GM19351 (cell line): Measurements from ENCODE around the gene SRGAP1.
"Not testable (repeated sequence)": the region's sequence is repeated elsewhere in the genome, so short reads cannot be mapped to it uniquely, and the experiment has no call there.

ENCODE experiments used
- ATAC-seq: cut with Tn5 transposase; IDR thresholded peaks from one replicate; pipeline ENCODE4 v1.9.1; 2021; ENCODE audit warnings: mild to moderate bottlenecking, moderate library complexity; ENCODE audit not compliant: unreplicated experiment

Gene SRGAP1

GRCh38 chr12:63836936-63837335 lies 7.6 kb upstream of the SRGAP1 start:
- no peak for ATAC-seq

- ATAC-seq, result no peak
Measured at GRCh38 chr12:63838411-63838810, 6.1 kb upstream of the SRGAP1 start.

GRCh38 chr12:63841011-63841410 lies 3.5 kb upstream of the SRGAP1 start:
- no peak for ATAC-seq

- no peak for ATAC-seq
Measured at GRCh38 chr12:63841571-63841970, 2.9 kb upstream of the SRGAP1 start.

GRCh38 chr12:63842750-63843149 lies 1.8 kb upstream of the SRGAP1 start:
- ATAC-seq, result not testable (repeated sequence)

GRCh38 chr12:63843254-63843720 lies 1.2 kb upstream of the SRGAP1 start:
- ATAC-seq, result no peak

- peak; percentile 95 for ATAC-seq
Measured at GRCh38 chr12:63843721-63844390, 644 bp upstream of the SRGAP1 start.

- no peak for ATAC-seq
Measured at GRCh38 chr12:63845726-63846125, 1.2 kb downstream of the SRGAP1 start.

GRCh38 chr12:63846238-63846967 lies 1.9 kb downstream of the SRGAP1 start:
- no peak for ATAC-seq

- no peak for ATAC-seq
Measured at GRCh38 chr12:63848450-63848849, 4.0 kb downstream of the SRGAP1 start.

- no peak for ATAC-seq
Measured at GRCh38 chr12:63849106-63849620, 4.7 kb downstream of the SRGAP1 start.

- no peak for ATAC-seq
Measured at GRCh38 chr12:63849641-63850040, 5.1 kb downstream of the SRGAP1 start.

- no peak for ATAC-seq
Measured at GRCh38 chr12:63853978-63854377, 9.5 kb downstream of the SRGAP1 start.

GRCh38 chr12:63855299-63855698 lies 10.8 kb downstream of the SRGAP1 start:
- no peak for ATAC-seq

GRCh38 chr12:63857771-63858670 lies 13.5 kb downstream of the SRGAP1 start:
- ATAC-seq, result no peak

GRCh38 chr12:63859880-63860279 lies 15.4 kb downstream of the SRGAP1 start:
- not testable (repeated sequence) for ATAC-seq

GRCh38 chr12:63862187-63862968 lies 17.9 kb downstream of the SRGAP1 start:
- no peak for ATAC-seq

- no peak for ATAC-seq
Measured at GRCh38 chr12:63862969-63863230, 18.4 kb downstream of the SRGAP1 start.

GRCh38 chr12:63863658-63864453 lies 19.4 kb downstream of the SRGAP1 start:
- no peak for ATAC-seq

GRCh38 chr12:63864454-63864706 lies 19.9 kb downstream of the SRGAP1 start:
- ATAC-seq, result no peak
